OCI-LY3 (cell line): ENCODE data around the gene XPO5.

Experiments
- H2AFZ ChIP-seq: fragments of 200-600, 300-600 bp; shearing (Covaris generic); 2 replicates; pipeline ENCODE4 v1.6.0; 2014; ENCODE audit warnings: antibody characterized with exemption, low read depth, low read length
- H3K27ac ChIP-seq: fragments of 200-600, 300-600 bp; sonication (generic); 2 replicates; pipeline ENCODE4 v1.5.1; 2014; ENCODE audit warnings: mild to moderate bottlenecking, low read length, moderate library complexity, mixed read lengths
- H3K27me3 ChIP-seq: fragments of 200-600, 300-600 bp; sonication (generic); 2 replicates; pipeline ENCODE4 v1.6.1; 2014; ENCODE audit warnings: low read depth, low read length, mixed read lengths
- H3K36me3 ChIP-seq: fragments of 200-600, 300-600 bp; sonication (generic); replicated peaks from 2 replicates; pipeline ENCODE3; 2014; ENCODE audit warnings: low read depth, low read length, mixed read lengths
- H3K4me1 ChIP-seq: fragments of 300-600, 200-600 bp; sonication (generic); 2 replicates; pipeline ENCODE4 v1.6.1; 2014; ENCODE audit warnings: low read length, mixed read lengths
- H3K4me2 ChIP-seq: fragments of 200-600, 300-600 bp; sonication (generic); 2 replicates; pipeline ENCODE4 v1.6.1; 2014; ENCODE audit warnings: low read length, mixed read lengths
- H3K4me3 ChIP-seq: fragments of 300-600, 200-600 bp; sonication (generic); 2 replicates; pipeline ENCODE4 v1.5.1; 2014; ENCODE audit warnings: antibody characterized with exemption, mild to moderate bottlenecking, low read length, moderate library complexity
- H3K79me2 ChIP-seq: fragments of 300-600, 200-600 bp; shearing (Covaris generic); 2 replicates; pipeline ENCODE4 v1.6.1; 2014; ENCODE audit warnings: mild to moderate bottlenecking, low read length, mixed read lengths
- H3K9ac ChIP-seq: fragments of 300-600, 200-600 bp; shearing (Covaris generic); 2 replicates; pipeline ENCODE4 v1.6.0; 2014; ENCODE audit warnings: mild to moderate bottlenecking, low read length, moderate library complexity
- H3K9me3 ChIP-seq: fragments of 200-600, 300-600 bp; shearing (Covaris generic); 2 replicates; pipeline ENCODE4 v1.6.1; 2014; ENCODE audit warnings: low read length, mixed read lengths; ENCODE audit not compliant: insufficient read depth
- H4K20me1 ChIP-seq: fragments of 200-600, 300-600 bp; sonication (generic); 2 replicates; pipeline ENCODE4 v1.6.1; 2016; ENCODE audit warnings: low read length, mixed read lengths; ENCODE audit not compliant: insufficient read depth
- EZH2phosphoT487 ChIP-seq: fragments of 200-600 bp; shearing (Covaris generic); IDR thresholded peaks from 2 replicates; pipeline ENCODE4 v1.6.1; 2018; ENCODE audit warnings: antibody characterized with exemption, mixed run types, low read depth
- TF ChIP-seq, protein P1 (sequence below): fragments of 200-600, 300-600 bp; sonication (generic); IDR thresholded peaks from 2 replicates; pipeline ENCODE4 v1.5.1; 2014; ENCODE audit warnings: antibody characterized with exemption, low read length, low read depth

The XPO5 gene

GRCh38 chr6:43623880-43624785, 48.3 kb upstream of the XPO5 start:
- Histone ChIP-seq H3K27me3 (no peaks in the 10 kb centered on the region), H3K27ac (no peak overlapping the region), H2AFZ (no peak overlapping the region), H3K9ac (no peak overlapping the region), H4K20me1 (no peaks in the 10 kb centered on the region), H3K4me2 (no peak overlapping the region), H3K36me3 (peaks cover 76% of the 10 kb centered on the region), H3K4me1 (peaks cover 6% of the 10 kb centered on the region; the same call in 1 of the 2 replicates), H3K9me3 (no peaks in the 10 kb centered on the region), H3K79me2 (peaks cover 21% of the 10 kb centered on the region), H3K4me3 (no peak overlapping the region)
- TF ChIP-seq EZH2phosphoT487, result no peak
- TF ChIP-seq, protein P1, sequence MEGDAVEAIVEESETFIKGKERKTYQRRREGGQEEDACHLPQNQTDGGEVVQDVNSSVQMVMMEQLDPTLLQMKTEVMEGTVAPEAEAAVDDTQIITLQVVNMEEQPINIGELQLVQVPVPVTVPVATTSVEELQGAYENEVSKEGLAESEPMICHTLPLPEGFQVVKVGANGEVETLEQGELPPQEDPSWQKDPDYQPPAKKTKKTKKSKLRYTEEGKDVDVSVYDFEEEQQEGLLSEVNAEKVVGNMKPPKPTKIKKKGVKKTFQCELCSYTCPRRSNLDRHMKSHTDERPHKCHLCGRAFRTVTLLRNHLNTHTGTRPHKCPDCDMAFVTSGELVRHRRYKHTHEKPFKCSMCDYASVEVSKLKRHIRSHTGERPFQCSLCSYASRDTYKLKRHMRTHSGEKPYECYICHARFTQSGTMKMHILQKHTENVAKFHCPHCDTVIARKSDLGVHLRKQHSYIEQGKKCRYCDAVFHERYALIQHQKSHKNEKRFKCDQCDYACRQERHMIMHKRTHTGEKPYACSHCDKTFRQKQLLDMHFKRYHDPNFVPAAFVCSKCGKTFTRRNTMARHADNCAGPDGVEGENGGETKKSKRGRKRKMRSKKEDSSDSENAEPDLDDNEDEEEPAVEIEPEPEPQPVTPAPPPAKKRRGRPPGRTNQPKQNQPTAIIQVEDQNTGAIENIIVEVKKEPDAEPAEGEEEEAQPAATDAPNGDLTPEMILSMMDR, result no peak

DNA sequence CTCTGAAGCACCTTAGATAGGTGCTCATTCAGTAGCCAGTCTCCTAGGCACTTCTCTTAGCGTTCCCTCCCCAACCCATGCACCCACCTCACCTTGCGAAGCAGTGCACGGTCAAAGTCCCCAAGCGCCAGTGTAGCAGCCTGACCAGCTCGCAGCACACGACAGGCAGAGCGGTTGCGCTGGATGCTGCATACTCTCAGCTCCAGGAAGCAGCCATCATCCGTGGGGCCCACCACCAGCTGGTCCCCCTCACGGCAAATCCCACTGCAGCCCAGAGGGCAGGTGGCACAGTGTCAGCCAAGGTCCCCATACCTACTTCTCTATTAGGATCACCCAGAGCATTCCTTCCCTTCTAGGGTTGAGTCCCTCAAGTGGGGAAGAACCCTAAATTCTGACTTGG, 46.7 kb upstream of the XPO5 start:
- Histone ChIP-seq H3K27me3 (no peaks in the 10 kb centered on the region), H3K9me3 (no peaks in the 10 kb centered on the region), H3K79me2 (peaks cover 9% of the 10 kb centered on the region), H3K4me3 (no peak overlapping the region), H3K4me2 (no peak overlapping the region), H4K20me1 (no peaks in the 10 kb centered on the region), H3K4me1 (peaks cover 1% of the 10 kb centered on the region; the same call in 1 of the 2 replicates), H3K36me3 (peaks cover 77% of the 10 kb centered on the region), H3K9ac (no peak overlapping the region), H3K27ac (no peak overlapping the region), H2AFZ (no peak overlapping the region)
- TF ChIP-seq, protein P1, result no peak
- TF ChIP-seq EZH2phosphoT487, result no peak

- no peak overlapping the region for H3K4me3 ChIP-seq
- H3K9ac ChIP-seq, result no peak overlapping the region
- H2AFZ ChIP-seq, result no peak overlapping the region
- H3K9me3 ChIP-seq, result no peaks in the 10 kb centered on the region
- no peaks in the 10 kb centered on the region for H3K4me1 ChIP-seq
- H3K79me2 ChIP-seq, result peaks cover 1% of the 10 kb centered on the region
- no peak overlapping the region for H3K27ac ChIP-seq
- H3K36me3 ChIP-seq, result peaks cover 72% of the 10 kb centered on the region
- no peaks in the 10 kb centered on the region for H4K20me1 ChIP-seq
- no peak overlapping the region for H3K4me2 ChIP-seq
- TF ChIP-seq, protein P1, result no peak
- no peak for TF ChIP-seq EZH2phosphoT487
- H3K27me3 ChIP-seq, result no peaks in the 10 kb centered on the region
These were observed 46.0 kb upstream of the XPO5 start for GRCh38 chr6:43621836-43622180.

- no peaks in the 10 kb centered on the region for H3K4me1 ChIP-seq
- H3K4me3 ChIP-seq, result no peak overlapping the region
- no peak overlapping the region for H2AFZ ChIP-seq
- no peak overlapping the region for H3K27ac ChIP-seq
- H3K27me3 ChIP-seq, result no peaks in the 10 kb centered on the region
- H3K9ac ChIP-seq, result no peak overlapping the region
- H3K79me2 ChIP-seq, result no peaks in the 10 kb centered on the region
- no peak for TF ChIP-seq EZH2phosphoT487
- TF ChIP-seq, protein P1, result no peak
- H3K36me3 ChIP-seq, result peaks cover 72% of the 10 kb centered on the region
- H3K4me2 ChIP-seq, result no peak overlapping the region
- no peaks in the 10 kb centered on the region for H3K9me3 ChIP-seq
- no peaks in the 10 kb centered on the region for H4K20me1 ChIP-seq
These were observed 45.4 kb upstream of the XPO5 start for GRCh38 chr6:43621078-43621835.
